NCI-H748 (cell line): ENCODE data around the gene CDHR5.

Experiments
- DNase-seq: peaks from one replicate; lab custom pipeline; 2025; ENCODE audit not compliant: unreplicated experiment; lab: John Stamatoyannopoulos, UW

CDHR5 gene

DNA sequence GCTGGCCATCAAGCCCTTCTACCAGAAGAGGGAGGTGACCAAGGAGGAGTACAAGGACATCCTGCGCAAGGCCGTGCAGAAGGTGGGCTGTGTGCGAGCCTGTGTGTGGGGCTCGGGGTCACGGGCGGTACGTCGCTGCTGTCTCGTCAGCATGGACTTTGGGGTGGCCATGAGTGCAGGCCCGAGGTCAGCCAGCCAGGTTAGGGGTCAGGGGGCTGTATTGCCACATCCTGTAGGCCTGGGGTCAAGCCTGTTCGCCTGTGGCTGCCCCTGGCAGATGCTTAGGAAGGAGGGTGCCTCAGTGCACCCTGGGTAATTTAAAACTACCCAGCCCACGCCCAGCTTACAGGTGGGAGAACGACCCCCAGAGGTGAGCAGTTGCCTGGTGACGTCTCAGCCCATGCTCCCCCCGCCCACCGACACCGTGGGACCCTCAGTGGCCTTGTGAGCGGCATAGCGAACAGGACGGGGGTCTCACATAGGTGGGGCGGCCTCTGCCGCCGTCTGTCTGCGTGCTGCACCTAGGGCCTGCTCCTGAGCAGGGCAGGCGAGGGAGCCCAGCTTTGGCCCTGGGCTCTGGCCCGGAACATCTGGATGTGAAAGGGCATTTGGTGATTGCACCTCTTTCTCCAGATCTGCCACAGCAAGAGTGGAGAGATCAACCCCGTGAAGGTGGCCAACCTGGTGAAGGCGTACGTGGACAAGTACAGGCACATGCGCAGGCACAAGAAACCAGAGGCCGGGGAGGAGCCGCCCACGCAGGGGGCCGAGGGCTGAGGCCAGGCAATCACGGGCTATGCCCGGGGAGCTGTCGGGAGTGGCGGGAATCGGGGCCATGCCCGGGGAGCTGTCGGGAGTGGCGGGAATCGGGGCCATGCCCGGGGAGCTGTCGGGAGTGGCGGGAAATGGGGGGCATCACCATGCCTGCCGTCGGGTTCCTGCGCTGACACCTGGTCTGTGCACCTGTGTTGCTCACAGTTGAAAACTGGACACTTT is 13.5 kb downstream of the CDHR5 start:
- DNase-seq = no peak

- no peak for DNase-seq
Measured at GRCh38 chr11:610146-610801, 14.5 kb downstream of the CDHR5 start.

DNA sequence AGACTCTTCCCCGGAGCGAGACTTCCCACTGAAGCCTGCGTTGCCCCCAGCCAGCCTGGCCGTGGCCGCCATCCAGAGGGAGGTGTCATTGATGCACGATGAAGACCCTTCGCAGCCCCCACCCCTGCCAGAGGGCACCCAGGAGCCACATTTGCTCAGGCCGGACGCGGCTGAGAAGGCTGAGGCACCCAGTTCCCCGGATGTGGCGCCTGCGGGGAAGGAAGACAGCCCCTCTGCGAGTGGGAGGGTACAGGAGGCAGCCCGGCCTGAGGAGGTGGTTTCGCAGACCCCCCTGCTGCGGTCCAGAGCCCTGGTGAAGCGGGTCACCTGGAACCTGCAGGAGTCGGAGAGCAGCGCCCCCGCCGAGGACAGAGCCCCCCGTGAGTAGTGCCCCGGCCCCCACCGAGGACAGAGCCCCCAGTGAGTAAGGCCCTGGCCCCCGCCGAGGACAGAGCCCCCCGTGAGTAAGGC is 15.4 kb downstream of the CDHR5 start:
- DNase-seq = no peak

DNA sequence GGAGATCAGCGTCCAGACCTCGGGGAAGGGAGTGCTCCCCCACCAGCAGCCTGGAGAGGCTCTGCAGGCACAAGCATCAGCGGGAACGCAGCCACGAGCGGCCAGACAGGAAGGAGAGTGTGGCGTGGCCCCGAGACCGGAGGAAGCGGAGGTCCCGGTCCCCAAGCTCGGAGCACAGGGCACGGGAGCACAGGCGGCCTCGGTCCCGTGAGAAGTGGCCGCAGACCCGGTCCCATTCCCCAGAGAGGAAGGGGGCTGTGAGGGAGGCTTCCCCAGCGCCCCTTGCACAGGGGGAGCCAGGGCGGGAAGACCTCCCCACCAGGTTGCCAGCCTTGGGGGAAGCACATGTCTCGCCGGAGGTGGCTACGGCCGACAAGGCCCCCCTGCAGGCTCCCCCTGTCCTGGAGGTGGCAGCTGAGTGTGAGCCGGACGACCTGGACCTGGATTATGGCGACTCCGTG is 15.9 kb downstream of the CDHR5 start:
- DNase-seq = no peak

GRCh38 chr11:607971-608659 is 16.6 kb downstream of the CDHR5 start:
- no peak for DNase-seq

DNA sequence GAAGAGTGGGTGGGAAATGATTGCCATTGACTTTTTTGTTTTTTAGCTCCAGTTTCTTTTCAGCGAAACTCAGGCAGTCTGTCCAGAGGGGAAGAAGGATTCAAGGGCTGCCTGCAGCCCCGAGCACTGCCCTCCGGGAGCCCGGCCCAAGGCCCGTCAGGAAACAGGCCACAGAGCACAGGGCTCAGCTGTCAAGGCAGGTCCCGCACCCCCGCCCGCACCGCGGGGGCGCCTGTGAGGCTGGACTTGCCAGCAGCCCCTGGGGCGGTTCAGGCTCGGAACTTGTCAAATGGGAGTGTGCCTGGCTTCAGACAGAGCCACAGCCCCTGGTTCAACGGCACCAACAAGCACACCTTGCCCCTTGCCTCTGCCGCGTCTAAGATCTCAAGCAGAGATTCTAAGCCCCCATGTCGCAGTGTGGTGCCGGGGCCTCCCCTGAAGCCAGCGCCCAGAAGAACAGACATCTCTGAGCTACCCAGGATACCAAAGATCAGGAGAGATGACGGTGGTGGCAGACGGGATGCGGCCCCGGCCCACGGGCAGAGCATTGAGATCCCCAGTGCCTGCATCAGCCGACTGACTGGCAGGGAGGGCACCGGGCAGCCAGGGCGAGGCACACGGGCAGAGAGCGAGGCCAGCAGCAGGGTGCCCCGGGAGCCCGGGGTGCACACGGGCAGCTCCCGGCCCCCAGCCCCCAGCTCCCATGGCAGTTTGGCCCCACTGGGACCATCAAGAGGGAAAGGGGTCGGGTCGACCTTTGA is 17.6 kb downstream of the CDHR5 start:
- DNase-seq = no peak

DNA sequence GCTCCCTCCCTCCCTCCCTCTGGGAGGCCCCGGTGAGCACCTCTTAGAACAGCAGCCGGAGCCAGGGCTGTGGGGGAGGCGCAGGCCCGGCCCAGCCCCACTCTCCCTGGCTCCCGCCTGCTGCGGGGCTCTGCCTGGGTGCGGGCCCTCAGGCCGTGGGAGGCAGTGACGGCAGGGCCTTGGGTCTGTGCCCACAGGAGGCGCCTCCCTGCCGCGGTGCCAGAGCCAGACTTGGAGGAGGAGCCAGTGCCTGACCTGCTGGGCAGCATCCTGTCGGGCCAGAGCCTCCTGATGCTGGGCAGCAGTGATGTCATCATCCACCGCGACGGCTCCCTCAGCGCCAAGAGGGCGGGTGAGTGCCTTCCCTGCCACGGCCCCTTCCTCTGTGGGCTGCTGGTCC is 18.5 kb downstream of the CDHR5 start:
- DNase-seq = no peak

- no peak for DNase-seq
Measured at GRCh38 chr11:605286-606129, 19.2 kb downstream of the CDHR5 start.

DNA sequence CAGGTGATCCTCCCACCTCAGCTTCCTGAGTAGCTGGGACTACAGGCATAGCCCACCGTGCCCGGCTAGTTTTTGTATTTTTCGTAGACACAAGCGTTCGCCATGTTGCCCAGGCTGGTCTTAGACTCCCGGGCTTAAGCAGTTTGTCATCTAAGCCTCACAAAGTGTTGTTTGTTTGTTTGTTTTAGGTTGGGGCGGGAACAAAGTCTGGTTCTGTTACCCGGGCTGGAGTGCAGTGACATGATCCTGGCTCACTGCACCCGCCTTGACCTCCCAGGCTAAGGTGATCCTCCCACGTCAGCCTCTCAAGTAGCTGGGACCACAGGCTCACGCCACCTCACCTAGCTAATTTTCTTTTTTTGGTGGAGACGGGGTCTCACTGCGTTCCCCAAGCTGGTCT is 21.6 kb downstream of the CDHR5 start:
- DNase-seq = no peak

DNA sequence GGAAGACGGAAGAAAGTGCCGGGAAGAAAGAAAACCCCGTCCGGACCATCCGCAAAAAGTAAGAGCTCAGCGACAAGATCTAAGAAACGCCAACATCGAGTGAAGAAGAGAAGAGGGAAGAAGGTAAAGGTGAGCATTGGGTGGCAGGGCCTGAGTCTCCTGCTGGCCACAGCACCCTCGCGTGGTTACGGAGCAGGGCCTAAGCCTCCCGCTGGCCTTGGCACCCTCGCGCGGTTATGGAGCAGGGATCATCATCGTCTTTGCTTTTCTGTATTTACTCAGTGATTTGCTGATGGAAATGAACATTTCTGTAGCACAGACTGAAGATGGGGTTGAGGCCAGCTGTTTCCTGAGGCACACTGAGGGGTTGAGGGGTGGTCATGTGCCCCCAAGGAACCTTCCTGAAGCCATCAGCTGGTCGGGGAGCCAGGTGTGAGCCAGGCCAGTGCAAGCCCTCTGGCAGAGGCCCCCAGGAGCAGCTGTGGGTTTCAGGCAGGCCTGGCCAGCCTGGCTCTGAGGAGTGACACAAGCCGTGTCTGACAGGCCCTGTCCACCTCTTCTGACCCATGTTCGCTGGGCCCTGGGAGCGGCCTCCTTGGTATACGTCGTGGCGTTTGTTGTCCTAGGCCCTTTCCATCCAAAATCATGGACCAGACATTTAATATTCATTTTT is 23.0 kb downstream of the CDHR5 start:
- DNase-seq = no peak

DNA sequence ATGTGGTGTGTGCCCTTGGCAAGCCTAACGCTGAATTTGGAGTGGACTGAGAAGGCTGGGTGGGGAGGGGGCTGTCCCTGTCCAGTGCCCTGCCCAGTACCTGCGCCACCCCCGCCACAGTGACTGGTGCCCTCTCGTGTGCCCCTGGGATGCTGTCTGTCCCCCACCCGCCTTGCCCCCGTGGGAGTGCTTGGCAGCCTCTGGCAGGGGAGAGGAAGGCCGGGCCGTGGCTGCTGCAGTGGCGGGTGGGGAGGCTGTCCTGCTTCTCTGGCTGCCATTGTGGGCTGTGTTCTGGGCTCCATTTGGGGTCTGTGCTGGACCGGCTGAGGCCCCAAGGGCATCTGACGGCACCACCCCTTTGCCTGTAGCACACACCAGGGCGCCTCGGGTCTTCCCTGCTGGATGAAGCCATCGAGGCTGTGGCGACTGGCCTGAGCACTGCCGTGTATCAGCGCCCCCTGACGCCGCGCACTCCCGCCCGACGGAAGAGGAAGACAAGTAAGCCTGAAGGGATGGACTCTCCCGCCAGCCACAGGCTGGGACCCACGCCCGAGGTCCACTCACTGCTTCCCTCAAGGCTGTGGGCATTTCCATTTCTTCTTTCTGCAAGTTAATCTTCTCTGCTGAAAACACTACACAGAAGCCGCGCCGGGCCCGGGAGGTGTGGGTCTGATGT is 26.6 kb downstream of the CDHR5 start:
- DNase-seq = no peak

- DNase-seq = no peak
Measured at GRCh38 chr11:597166-597725, 27.5 kb downstream of the CDHR5 start.

DNA sequence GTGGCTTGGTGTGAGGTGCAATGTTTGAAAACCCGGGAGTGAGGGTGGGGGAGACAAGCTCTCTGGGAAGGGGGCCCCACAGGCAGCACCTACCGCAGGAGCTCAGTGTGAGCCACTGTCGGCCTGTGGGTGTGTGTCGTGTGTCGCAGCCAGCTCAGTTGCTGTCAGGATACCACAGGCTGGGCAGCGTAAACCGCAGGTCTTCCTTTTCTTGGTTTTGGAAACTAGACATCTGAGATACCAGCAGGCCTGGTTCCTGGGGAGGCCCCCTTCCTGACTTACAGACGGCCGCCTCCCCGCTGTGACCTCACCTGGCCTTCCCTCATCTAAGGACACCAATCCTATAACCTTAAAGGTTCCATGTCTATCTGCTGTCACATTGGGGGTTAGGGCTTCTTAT is 28.4 kb downstream of the CDHR5 start:
- DNase-seq = no peak

DNA sequence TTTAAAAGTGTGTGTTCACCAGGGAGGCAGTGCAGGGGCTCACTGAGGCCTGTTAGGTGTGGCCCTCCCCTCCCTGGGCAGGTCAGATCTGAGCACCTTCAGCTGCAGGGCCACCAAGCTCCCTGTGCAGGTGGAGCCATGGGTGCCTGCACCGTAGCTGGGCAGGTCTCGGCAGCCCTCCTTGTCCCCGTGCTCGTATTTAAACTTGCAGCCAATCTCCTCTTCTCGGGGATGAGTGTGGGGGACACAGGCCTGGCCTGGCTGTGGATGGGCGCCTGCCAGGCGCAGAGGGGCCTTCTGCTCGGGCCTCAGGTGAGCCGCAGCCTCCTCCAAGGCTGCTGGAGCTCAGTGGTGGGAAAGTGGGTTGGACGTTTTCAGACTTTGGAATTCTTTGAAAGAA is 29.4 kb downstream of the CDHR5 start:
- DNase-seq = no peak

- no peak for DNase-seq
Measured at GRCh38 chr11:593347-593746, 31.4 kb downstream of the CDHR5 start.

- no peak for DNase-seq
Measured at GRCh38 chr11:592918-593317, 31.8 kb downstream of the CDHR5 start.

DNA sequence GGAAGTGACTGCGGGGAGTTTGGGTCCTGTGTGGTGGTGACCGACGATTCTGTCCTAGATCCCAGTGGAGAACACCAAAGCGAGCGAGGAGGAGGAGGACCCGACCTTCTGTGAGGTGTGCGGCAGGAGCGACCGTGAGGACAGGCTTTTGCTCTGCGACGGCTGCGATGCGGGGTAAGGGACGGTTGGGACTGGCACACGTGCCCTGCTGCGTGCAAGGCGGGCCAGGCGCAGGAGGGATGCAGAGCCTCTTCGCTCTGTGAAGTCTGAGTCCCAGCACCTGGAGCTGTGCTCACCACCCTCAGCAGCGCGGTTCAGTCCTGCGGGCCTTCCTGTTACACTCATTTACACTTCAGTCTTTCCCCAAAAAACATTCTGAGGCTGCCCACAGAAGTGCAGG is 32.3 kb downstream of the CDHR5 start:
- no peak for DNase-seq

DNA sequence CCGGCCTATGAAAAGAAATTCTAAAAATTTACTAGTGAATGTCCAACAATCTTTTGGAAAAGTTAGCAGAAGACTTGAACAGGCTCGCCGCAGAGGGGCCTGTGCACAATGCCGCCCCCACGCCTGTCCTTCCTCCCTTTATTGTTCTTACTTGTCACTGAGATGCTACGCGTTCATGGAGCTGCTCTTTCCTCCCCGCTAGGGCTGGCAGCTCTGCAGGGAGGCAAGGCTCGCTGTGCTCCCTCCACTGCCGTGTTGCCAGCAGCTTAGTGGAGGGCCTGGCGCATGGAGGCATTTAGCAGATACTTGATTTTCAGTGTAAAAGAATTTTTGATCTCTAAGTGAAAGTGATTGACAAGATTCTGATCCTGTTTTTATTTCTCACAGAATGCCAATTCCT is 33.8 kb downstream of the CDHR5 start:
- no peak for DNase-seq
